NCI-H524 treated with DMSO at 0.1 percent for 48 hours (cell line): ENCODE data around the gene OPA3.

ENCODE experiments used
- DNase-seq: peaks from one replicate; lab custom pipeline; 2025; lab: John Stamatoyannopoulos, UW

Gene OPA3

GRCh38 chr19:45567609-45568008, 17.0 kb downstream of the OPA3 start:
- no peak for DNase-seq

DNA sequence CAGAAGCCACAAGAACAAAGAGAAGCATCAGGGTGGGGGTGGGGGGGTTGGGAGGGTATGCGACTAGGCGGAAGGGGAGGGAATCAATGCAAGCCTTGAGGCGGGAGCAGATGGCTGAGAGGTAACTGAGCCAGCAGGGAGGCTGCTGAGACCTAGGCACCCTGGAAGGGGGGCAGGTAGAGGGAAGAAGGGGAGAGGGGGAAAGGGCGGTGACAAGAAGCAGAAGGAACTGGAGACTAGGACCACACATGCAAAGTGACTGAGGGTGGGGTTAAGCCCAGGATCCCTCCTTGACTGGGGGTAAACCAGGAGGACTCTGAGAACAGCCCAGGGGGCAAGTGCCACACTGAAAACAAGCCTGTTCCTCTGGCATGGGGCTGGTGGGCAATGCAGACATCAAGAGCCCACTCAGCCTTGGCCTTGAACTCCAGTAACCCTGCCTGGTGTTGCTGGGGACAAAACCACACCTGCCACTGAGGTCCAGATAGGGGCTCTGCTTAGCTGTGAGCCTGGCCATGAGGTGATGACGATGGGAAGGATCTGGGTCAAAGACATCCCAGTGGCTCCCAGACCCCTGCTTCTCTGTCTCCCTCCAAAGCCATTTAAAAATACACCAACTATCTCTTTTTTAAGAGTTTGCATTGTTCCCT, 20.3 kb downstream of the OPA3 start:
- DNase-seq: peak; percentile 5

- no peak for DNase-seq
Measured at GRCh38 chr19:45560686-45561085, 23.9 kb downstream of the OPA3 start.

- no peak for DNase-seq
Measured at GRCh38 chr19:45560038-45560437, 24.6 kb downstream of the OPA3 start.

- DNase-seq: peak; percentile 8
Measured at GRCh38 chr19:45558399-45558878, 26.2 kb downstream of the OPA3 start.

- DNase-seq: no peak
Measured at GRCh38 chr19:45556835-45557234, 27.8 kb downstream of the OPA3 start.

- DNase-seq: no peak
Measured at GRCh38 chr19:45554481-45554880, 30.1 kb downstream of the OPA3 start.

GRCh38 chr19:45553464-45553863, 31.1 kb downstream of the OPA3 start:
- DNase-seq: no peak

GRCh38 chr19:45547965-45548609, 36.5 kb downstream of the OPA3 start:
- DNase-seq: no peak

- no peak for DNase-seq
Measured at GRCh38 chr19:45547211-45547770, 37.3 kb downstream of the OPA3 start.

DNA sequence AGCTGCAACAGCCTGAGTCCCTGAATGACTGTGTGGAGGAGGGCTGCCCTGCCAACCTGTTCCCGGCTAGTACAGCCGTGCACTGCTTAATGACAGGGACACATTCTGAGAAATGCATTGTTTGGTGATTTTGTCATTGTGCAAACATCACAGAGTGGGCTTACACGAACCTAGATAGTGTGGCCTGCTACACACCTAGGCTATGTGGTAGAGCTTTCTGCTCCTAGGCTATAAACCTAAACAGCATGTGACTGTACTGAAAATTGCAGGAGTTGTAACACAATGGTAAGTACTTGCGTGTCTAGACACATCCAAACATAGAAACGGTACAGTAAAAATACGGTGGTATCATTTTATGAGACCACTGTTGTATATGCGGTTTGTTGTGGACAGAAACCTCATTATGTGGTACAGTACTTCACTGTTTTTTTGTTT, 42.4 kb downstream of the OPA3 start:
- DNase-seq: no peak

- no peak for DNase-seq
Measured at GRCh38 chr19:45539459-45539858, 45.1 kb downstream of the OPA3 start.

GRCh38 chr19:45531349-45531748, 53.3 kb downstream of the OPA3 start:
- no peak for DNase-seq

- no peak for DNase-seq
Measured at GRCh38 chr19:45529420-45529785, 55.2 kb downstream of the OPA3 start.

- no peak for DNase-seq
Measured at GRCh38 chr19:45528744-45529419, 55.7 kb downstream of the OPA3 start.

GRCh38 chr19:45528149-45528743, 56.4 kb downstream of the OPA3 start:
- no peak for DNase-seq

DNA sequence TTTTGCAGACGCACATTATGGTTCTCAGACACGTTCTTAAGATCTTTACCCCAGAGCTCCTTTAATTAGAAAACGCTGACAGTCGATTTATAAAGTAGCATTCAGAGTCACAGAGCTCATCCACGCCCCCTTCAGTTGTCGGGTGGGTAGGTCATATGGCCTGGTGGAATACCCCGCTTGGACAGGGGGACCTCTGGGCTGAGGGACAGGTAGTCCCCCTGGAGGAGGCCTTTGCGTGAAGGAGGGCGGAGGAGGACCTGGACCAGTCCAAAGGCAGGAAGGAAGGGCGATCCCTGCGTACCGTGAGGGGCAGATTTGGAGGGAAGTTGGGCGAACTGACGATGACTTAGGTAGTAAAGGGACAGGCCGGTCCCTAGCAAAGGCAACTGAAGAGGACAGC, 56.9 kb downstream of the OPA3 start:
- DNase-seq: no peak

- DNase-seq: no peak
Measured at GRCh38 chr19:45526971-45527370, 57.6 kb downstream of the OPA3 start.

- no peak for DNase-seq
Measured at GRCh38 chr19:45526143-45526542, 58.5 kb downstream of the OPA3 start.

GRCh38 chr19:45524575-45525129, 60.0 kb downstream of the OPA3 start:
- DNase-seq: no peak

- DNase-seq: peak; percentile 52
Measured at GRCh38 chr19:45523642-45524256, 60.9 kb downstream of the OPA3 start.
